Measurements from ENCODE around the gene RP9.

- TF ChIP-seq CTCF (IDR thresholded peaks at IDR 0.05; ENCODE audit: insufficient read depth, low read depth, low read length): no peak
- TF ChIP-seq EZH2 (IDR thresholded peaks at IDR 0.05; ENCODE audit: insufficient read depth, low read length): no peak
Measured at GRCh38 chr7:33099154-33099940, 9.9 kb downstream of the RP9 start.
